ENCODE results near the gene CCT6B. TPM values are rescaled to one million over a fixed set of nuclear protein-coding genes. Genes with fewer than 3 reads are reported as not detected.

The CCT6B gene
- total and polyA plus RNA-seq, 8 donors = 0.58 to 5.1 (median 3.6) TPM

- Histone ChIP-seq H3K27me3 (no peaks in the 10 kb centered on the region), H3K9me3 (no peaks in the 10 kb centered on the region), H3K4me1 (no peaks in the 10 kb centered on the region), H3K27ac (no peak overlapping the region), H3K4me3 (no peak overlapping the region), H3K36me3 (no peaks in the 10 kb centered on the region)
- ATAC-seq = no peak
- TF ChIP-seq CTCF (IDR thresholded peaks at IDR 0.05) = no peak
- no peak for DNase-seq
- intact Hi-C loops (cut with DNase I) = no loop called here
Measured at GRCh38 chr17:34909040-34909439, 52.2 kb downstream of the CCT6B start.

- DNase-seq (no peak), ATAC-seq (no peak)
- TF ChIP-seq CTCF (IDR thresholded peaks at IDR 0.05) = no peak
- peaks cover 0 to 5% of the 10 kb centered on the region in 2 donors for H3K27me3 ChIP-seq
- H3K4me1 ChIP-seq = no peaks in the 10 kb centered on the region
- intact Hi-C loops (cut with DNase I) = no loop called here
- no peaks in the 10 kb centered on the region for H3K36me3 ChIP-seq
- no peak overlapping the region for H3K4me3 ChIP-seq
- H3K9me3 ChIP-seq = no peaks in the 10 kb centered on the region
- H3K27ac ChIP-seq = no peak overlapping the region
Measured at GRCh38 chr17:34902831-34903547, 58.3 kb downstream of the CCT6B start.

DNA sequence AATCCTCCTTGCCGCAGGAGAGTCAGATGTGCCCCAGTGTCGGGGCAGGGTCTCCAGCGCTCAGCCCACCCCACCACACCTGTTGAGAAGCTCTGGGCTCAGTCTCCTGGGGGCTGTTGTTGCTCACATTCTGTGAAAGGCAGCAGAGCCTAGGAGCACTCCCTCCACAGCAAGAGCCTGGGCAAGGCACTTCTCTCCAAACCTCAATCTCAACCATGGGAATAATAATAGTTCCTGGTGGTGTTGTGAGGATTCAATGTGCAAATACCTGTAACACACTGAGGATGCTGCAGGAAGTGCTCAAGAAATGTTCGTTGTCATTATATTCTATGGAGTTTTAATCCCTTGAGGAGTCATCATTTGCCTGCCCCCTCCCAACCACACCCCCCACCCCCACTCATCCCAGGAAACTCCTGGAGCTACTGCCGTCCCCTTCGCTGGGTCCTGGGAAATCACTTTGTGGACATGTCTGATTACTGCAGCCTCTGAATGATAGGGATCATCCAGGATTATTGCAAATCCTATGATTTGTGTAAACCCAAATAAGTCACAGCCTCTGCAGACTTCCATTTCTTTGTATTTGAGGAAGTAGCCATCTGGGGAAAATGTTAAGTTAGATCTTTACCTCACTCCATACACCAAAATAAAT, 61.5 kb downstream of the CCT6B start:
- TF ChIP-seq CTCF (IDR thresholded peaks at IDR 0.05) = no peak
- Histone ChIP-seq H3K9me3 (no peaks in the 10 kb centered on the region), H3K36me3 (no peaks in the 10 kb centered on the region), H3K4me1 (no peaks in the 10 kb centered on the region), H3K27ac (no peak overlapping the region), H3K4me3 (no peak overlapping the region), H3K27me3 (peaks cover 0 to 32% of the 10 kb centered on the region in 2 donors)
- intact Hi-C loops (cut with DNase I) = no loop called here
- ATAC-seq = no peak
- DNase-seq = no peak

DNA sequence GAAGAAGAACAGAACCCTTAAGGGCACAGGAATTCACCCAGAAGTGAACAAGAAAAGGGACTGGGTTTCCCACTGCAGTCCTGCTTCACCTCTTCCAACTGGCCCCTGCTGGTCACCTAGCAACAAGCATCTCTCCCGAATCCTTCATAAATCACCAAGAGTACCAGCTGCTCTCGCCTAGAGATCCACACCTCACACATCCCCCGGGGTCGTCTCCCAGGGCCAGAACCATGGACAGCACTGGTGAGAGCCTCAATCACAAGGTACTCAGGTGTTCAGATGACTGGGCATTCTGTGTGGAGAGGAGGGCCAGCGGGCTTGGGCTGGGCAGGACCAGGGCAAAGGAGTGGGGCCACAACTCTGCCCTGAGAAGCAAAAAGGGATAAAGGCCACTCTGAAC, 65.9 kb downstream of the CCT6B start:
- DNase-seq (no peak), ATAC-seq (no peak)
- intact Hi-C loops (cut with DNase I) = no loop called here
- H3K36me3 ChIP-seq = no peaks in the 10 kb centered on the region
- H3K27ac ChIP-seq = no peak overlapping the region
- H3K9me3 ChIP-seq = no peaks in the 10 kb centered on the region
- H3K4me1 ChIP-seq = no peaks in the 10 kb centered on the region
- TF ChIP-seq CTCF (IDR thresholded peaks at IDR 0.05) = no peak
- H3K27me3 ChIP-seq = peaks cover 0 to 55% of the 10 kb centered on the region in 2 donors
- no peak overlapping the region for H3K4me3 ChIP-seq

- intact Hi-C loops (cut with DNase I) = no loop called here
Measured at GRCh38 chr17:34894964-34895363, 66.3 kb downstream of the CCT6B start.

More at GRCh38 chr17:34894964-34895363, 66.3 kb downstream of the CCT6B start:
- H3K36me3 ChIP-seq = no peaks in the 10 kb centered on the region
- H3K27ac ChIP-seq = no peak overlapping the region
- H3K9me3 ChIP-seq = no peaks in the 10 kb centered on the region
- no peaks in the 10 kb centered on the region for H3K4me1 ChIP-seq
- TF ChIP-seq CTCF (IDR thresholded peaks at IDR 0.05) = no peak
- peaks cover 0 to 58% of the 10 kb centered on the region in 2 donors for H3K27me3 ChIP-seq
- no peak for ATAC-seq
- H3K4me3 ChIP-seq = no peak overlapping the region
- no peak for DNase-seq

Data from left lung (tissue), 10 donors.